ENCODE data around the gene RHCE.

Gene RHCE

DNA sequence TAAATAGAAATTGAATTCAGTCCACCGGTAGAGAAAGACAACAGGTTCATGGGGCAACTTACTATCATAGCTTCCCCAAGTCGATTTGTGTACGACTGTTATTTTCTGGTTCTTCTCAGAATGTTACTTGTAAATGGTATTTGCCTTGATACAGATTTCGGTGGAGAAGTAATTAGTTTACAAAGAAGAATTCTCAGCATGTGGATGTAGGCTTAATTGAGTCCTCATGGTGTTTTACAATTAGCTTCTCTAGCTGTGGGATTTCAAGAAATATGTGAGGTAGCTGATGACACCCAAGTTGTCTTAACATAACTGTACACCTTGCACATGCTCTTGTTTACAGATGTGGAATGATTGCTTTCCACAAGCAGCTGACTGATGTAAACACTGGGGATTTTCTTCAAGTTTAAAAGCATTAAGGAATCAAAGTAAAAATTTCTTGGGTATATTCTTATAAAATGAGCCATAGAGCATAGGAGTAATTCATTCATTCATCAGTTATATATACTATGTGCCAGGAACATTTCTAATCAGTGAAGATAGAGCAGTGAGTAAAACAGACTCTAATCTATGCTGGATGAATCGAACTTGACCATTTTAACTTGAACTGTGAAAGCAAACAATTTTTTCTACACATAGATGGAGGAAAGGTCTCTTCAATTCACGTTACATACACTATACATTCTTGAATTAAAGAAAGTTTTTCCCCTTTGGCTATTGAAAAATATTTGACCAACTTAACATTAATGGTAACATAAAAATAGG lies 11.5 kb upstream of the RHCE start:
- H2AFZ ChIP-seq (ENCODE audit: low read length): no peak overlapping the region
- no peak overlapping the region for H3K14ac ChIP-seq (ENCODE audit: low read length)
- no peak overlapping the region for H3K18ac ChIP-seq (ENCODE audit: low read length)
- H3K23ac ChIP-seq (ENCODE audit: low read depth, low read length, poor library complexity): no peak overlapping the region
- H3K27me3 ChIP-seq (ENCODE audit: control insufficient read depth in 3 of 3, insufficient read depth in 3 of 3, low read depth in 1 of 3, low read length in 3 of 3): no peaks in the 10 kb centered on the region
- H2BK12ac ChIP-seq (ENCODE audit: low read length): no peak overlapping the region
- peak overlapping the region; percentile 28 for H3K4me2 ChIP-seq (ENCODE audit: insufficient read depth, low read length, poor library complexity, severe bottlenecking)
- H2BK120ac ChIP-seq (ENCODE audit: low read depth, low read length): no peak overlapping the region
- no peak overlapping the region for H4K8ac ChIP-seq (ENCODE audit: low read depth, low read length)
- H3K79me1 ChIP-seq (ENCODE audit: low read depth, low read length): peaks cover 3% of the 10 kb centered on the region
- H3K36me3 ChIP-seq (replicated peaks in 1 of 2; ENCODE audit: control insufficient read depth in 2 of 2, insufficient read depth in 2 of 2, low read length in 2 of 2): no peaks in the 10 kb centered on the region
- no peak for DNase-seq (ENCODE audit: low spot score)
- H2BK15ac ChIP-seq (ENCODE audit: low read length): no peak overlapping the region
- H3K9me3 ChIP-seq (replicated peaks in 1 of 2; ENCODE audit: control insufficient read depth in 2 of 2, insufficient read depth in 1 of 2, low read depth in 1 of 2, low read length in 2 of 2): no peaks in the 10 kb centered on the region
- H2AK5ac ChIP-seq (ENCODE audit: low read depth, low read length): no peak overlapping the region
- no peak overlapping the region for H3K9ac ChIP-seq (ENCODE audit: low read depth, low read length, poor library complexity)
- H3K4ac ChIP-seq (ENCODE audit: low read length): no peak overlapping the region
- H3K27ac ChIP-seq (replicated peaks; ENCODE audit: low read length): no peak overlapping the region
- no peak overlapping the region for H4K91ac ChIP-seq (ENCODE audit: low read depth, low read length, poor library complexity)
- no CpG with 5 or more reads among the region's 6 CpGs for WGBS, 2 donors (ENCODE audit: extremely low coverage in 2 of 2, insufficient read length in 2 of 2, insufficient replicate concordance in 1 of 2)
- no peaks in the 10 kb centered on the region for H3K4me1 ChIP-seq (ENCODE audit: control insufficient read depth in 2 of 2, insufficient read depth in 1 of 2, low read depth in 1 of 2, low read length in 2 of 2)
- no peak overlapping the region for H2BK5ac ChIP-seq (ENCODE audit: low read length)
- H3K4me3 ChIP-seq (ENCODE audit: low read length in 2 of 2): peak overlapping the region in 1 of 2 donors; percentile 67

DNA sequence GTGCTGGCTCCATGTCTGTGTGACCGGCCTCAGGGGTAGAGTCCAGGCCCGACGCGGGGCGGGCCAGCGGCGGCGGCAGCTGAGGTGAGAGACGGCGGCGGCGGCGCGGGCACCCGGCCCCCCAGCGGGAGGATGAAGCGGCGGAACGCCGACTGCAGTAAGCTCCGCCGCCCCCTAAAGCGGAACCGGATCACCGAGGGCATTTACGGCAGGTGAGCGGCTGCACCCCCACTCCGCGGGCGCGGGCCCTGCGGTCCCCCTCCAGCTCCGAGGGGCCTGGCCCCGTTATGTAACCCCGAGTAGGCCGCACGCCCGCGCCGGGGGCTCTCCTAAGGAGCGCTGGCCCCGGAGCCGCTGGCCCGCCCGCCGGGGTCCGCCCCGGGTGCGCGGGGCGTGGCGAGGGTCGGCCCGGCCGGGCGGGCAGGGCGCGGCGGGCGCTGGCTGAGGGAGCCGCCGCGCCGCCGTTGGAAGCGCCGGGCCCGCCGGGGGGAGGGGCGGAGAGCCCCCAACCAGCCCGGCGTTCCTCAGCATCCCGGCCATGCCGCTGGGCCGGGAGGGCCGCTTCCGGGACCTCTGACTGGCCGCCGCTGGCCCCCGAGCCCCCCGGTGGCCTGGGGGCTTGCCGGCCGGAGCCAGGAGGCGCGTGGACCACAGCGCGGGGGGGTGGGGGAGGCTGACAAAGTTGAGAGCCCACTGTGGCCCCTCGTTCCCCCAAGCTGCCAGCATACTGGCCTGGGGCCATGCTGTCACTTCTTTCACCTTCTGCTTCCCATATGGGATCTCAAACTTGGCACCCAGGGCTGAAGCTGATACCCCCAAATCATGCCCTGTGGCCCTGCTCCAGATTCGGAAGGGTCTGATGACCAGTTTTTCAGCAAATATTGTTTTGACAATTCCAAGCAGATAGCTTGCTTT lies 10.6 kb upstream of the RHCE start:
- H3K27ac ChIP-seq (replicated peaks; ENCODE audit: low read length): no peak overlapping the region
- no peaks in the 10 kb centered on the region for H3K9me3 ChIP-seq (replicated peaks in 1 of 2; ENCODE audit: control insufficient read depth in 2 of 2, insufficient read depth in 1 of 2, low read depth in 1 of 2, low read length in 2 of 2)
- no peak overlapping the region for H3K4ac ChIP-seq (ENCODE audit: low read length)
- H3K27me3 ChIP-seq (ENCODE audit: control insufficient read depth in 3 of 3, insufficient read depth in 3 of 3, low read depth in 1 of 3, low read length in 3 of 3): no peaks in the 10 kb centered on the region
- peak overlapping the region; percentile 67 to 96 for H3K4me3 ChIP-seq (ENCODE audit: low read length in 2 of 2)
- no peak overlapping the region for H2BK120ac ChIP-seq (ENCODE audit: low read depth, low read length)
- H3K36me3 ChIP-seq (replicated peaks in 1 of 2; ENCODE audit: control insufficient read depth in 2 of 2, insufficient read depth in 2 of 2, low read length in 2 of 2): no peaks in the 10 kb centered on the region
- peak; percentile 57 for DNase-seq (ENCODE audit: low spot score)
- peak overlapping the region; percentile 78 for H3K4me2 ChIP-seq (ENCODE audit: insufficient read depth, low read length, poor library complexity, severe bottlenecking)
- peak overlapping the region; percentile 95 for H2AFZ ChIP-seq (ENCODE audit: low read length)
- no peak overlapping the region for H4K91ac ChIP-seq (ENCODE audit: low read depth, low read length, poor library complexity)
- H3K4me1 ChIP-seq (ENCODE audit: control insufficient read depth in 2 of 2, insufficient read depth in 1 of 2, low read depth in 1 of 2, low read length in 2 of 2): no peaks in the 10 kb centered on the region
- WGBS, 2 donors (ENCODE audit: extremely low coverage in 2 of 2, insufficient read length in 2 of 2, insufficient replicate concordance in 1 of 2): no CpG with 5 or more reads among the region's 89 CpGs
- peak overlapping the region; percentile 5 for H2AK5ac ChIP-seq (ENCODE audit: low read depth, low read length)
- H3K18ac ChIP-seq (ENCODE audit: low read length): peak overlapping the region; percentile 93
- no peak overlapping the region for H3K23ac ChIP-seq (ENCODE audit: low read depth, low read length, poor library complexity)
- no peak overlapping the region for H2BK12ac ChIP-seq (ENCODE audit: low read length)
- H3K79me1 ChIP-seq (ENCODE audit: low read depth, low read length): peaks cover 3% of the 10 kb centered on the region
- H2BK15ac ChIP-seq (ENCODE audit: low read length): no peak overlapping the region
- H3K9ac ChIP-seq (ENCODE audit: low read depth, low read length, poor library complexity): peak overlapping the region; percentile 75
- no peak overlapping the region for H4K8ac ChIP-seq (ENCODE audit: low read depth, low read length)
- peak overlapping the region; percentile 12 for H3K14ac ChIP-seq (ENCODE audit: low read length)
- peak overlapping the region; percentile 15 for H2BK5ac ChIP-seq (ENCODE audit: low read length)

- H3K4ac ChIP-seq (ENCODE audit: low read length): no peak within 1 kb of the TSS
- peak within 1 kb of the TSS; percentile 75 for H3K9ac ChIP-seq (ENCODE audit: low read depth, low read length, poor library complexity)
- no peak within 1 kb of the TSS for H3K23ac ChIP-seq (ENCODE audit: low read depth, low read length, poor library complexity)
- H3K14ac ChIP-seq (ENCODE audit: low read length): peak within 1 kb of the TSS; percentile 12
- peak within 1 kb of the TSS; percentile 15 for H2BK5ac ChIP-seq (ENCODE audit: low read length)
- H2AK5ac ChIP-seq (ENCODE audit: low read depth, low read length): peak within 1 kb of the TSS; percentile 5
- H3K79me1 ChIP-seq (ENCODE audit: low read depth, low read length): peaks cover 3% of the 10 kb centered on the region
- no peak within 1 kb of the TSS for H2BK120ac ChIP-seq (ENCODE audit: low read depth, low read length)
- no CpG with 5 or more reads among the region's 87 CpGs for WGBS, 2 donors (ENCODE audit: extremely low coverage in 2 of 2, insufficient read length in 2 of 2, insufficient replicate concordance in 1 of 2)
- no peak within 1 kb of the TSS for H2BK15ac ChIP-seq (ENCODE audit: low read length)
- H2BK12ac ChIP-seq (ENCODE audit: low read length): no peak within 1 kb of the TSS
- no peak within 1 kb of the TSS for H4K91ac ChIP-seq (ENCODE audit: low read depth, low read length, poor library complexity)
- peak; percentile 97 for DNase-seq (ENCODE audit: low spot score)
- no peaks in the 10 kb centered on the region for H3K36me3 ChIP-seq (replicated peaks in 1 of 2; ENCODE audit: control insufficient read depth in 2 of 2, insufficient read depth in 2 of 2, low read length in 2 of 2)
- peak within 1 kb of the TSS; percentile 67 to 96 for H3K4me3 ChIP-seq (ENCODE audit: low read length in 2 of 2)
- no peak within 1 kb of the TSS for H3K27ac ChIP-seq (replicated peaks; ENCODE audit: low read length)
- H3K27me3 ChIP-seq (ENCODE audit: control insufficient read depth in 3 of 3, insufficient read depth in 3 of 3, low read depth in 1 of 3, low read length in 3 of 3): no peaks in the 10 kb centered on the region
- peak within 1 kb of the TSS; percentile 95 for H2AFZ ChIP-seq (ENCODE audit: low read length)
- no peaks in the 10 kb centered on the region for H3K4me1 ChIP-seq (ENCODE audit: control insufficient read depth in 2 of 2, insufficient read depth in 1 of 2, low read depth in 1 of 2, low read length in 2 of 2)
- peak within 1 kb of the TSS; percentile 93 for H3K18ac ChIP-seq (ENCODE audit: low read length)
- H4K8ac ChIP-seq (ENCODE audit: low read depth, low read length): no peak within 1 kb of the TSS
- no peaks in the 10 kb centered on the region for H3K9me3 ChIP-seq (replicated peaks in 1 of 2; ENCODE audit: control insufficient read depth in 2 of 2, insufficient read depth in 1 of 2, low read depth in 1 of 2, low read length in 2 of 2)
- peak within 1 kb of the TSS; percentile 78 for H3K4me2 ChIP-seq (ENCODE audit: insufficient read depth, low read length, poor library complexity, severe bottlenecking)
These were observed 9.7 kb upstream of the RHCE start, which contains the start of gene MACO1 for GRCh38 chr1:25430073-25430966. Gene MACO1 (plus strand): TSS chr1:25430897. CDS start chr1:25431099, 202 bp downstream.

All from neuronal stem cell (in vitro differentiated cells).